Measurements from ENCODE around the gene COG3.

The COG3 gene

DNA sequence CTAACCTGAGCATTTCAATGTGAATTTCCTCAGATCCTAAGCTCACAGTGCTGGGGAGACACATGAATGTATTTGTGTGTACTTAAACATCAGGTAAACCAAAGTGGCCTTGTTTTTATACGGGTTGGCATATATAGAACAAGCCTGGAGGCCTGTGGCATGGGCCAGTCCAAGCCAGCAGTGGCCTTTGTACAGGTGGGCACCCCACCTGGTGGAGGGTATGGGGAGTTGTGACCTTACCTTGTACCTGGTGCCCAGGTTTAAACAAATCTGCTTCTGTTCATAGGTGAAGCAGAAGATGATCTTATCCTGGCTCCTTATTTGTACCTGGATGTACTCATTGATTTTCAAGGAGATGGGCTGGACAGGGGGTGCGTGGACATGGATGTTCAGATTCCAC is 79.8 kb downstream of the COG3 start:
- no peak for DNase-seq (ENCODE audit: low spot score)

DNA sequence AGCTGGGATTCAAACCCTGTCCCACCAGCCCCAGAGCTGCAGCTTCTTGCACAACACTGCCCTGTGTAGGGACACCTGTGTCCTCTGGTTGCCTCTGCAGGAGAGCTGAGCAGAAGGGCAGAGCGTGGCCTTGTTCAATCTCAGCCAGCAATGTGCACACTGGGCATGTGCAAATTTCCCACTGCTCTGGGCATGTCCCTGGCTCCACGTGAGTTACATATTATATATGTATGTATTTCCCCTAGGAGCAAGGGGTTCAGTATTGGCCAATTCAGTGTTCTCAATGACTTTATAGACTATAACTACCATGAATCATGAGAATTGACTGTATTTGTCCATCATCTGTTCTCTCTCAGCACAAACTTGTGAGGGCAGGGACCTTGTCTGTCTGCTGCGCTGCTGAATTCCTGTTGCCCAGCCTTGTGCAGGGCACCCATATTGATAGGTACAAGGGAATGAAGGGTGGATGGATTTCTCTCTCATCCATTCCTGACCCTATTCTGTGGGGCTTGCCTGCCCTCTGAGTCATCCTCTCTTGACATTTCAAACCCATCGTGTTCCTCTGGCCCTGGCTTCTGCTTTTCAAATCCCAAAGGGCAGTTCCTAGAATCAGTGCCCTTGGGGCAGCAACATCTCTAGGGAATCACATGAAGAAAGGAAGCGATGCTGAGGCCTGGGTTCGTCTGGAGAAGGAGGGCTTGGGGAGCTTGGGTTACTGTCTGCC is 81.1 kb downstream of the COG3 start:
- DNase-seq (ENCODE audit: low spot score), result no peak

GRCh38 chr13:45546410-45546765 is 81.6 kb downstream of the COG3 start:
- no peak for DNase-seq (ENCODE audit: low spot score)

- no peak for DNase-seq (ENCODE audit: low spot score)
Observed at GRCh38 chr13:45548281-45548680, 83.5 kb downstream of the COG3 start.

- no peak for DNase-seq (ENCODE audit: low spot score)
Observed at GRCh38 chr13:45554604-45555109, 89.9 kb downstream of the COG3 start.

GRCh38 chr13:45564133-45564776 is 99.5 kb downstream of the COG3 start:
- DNase-seq (ENCODE audit: low spot score), result no peak

DNA sequence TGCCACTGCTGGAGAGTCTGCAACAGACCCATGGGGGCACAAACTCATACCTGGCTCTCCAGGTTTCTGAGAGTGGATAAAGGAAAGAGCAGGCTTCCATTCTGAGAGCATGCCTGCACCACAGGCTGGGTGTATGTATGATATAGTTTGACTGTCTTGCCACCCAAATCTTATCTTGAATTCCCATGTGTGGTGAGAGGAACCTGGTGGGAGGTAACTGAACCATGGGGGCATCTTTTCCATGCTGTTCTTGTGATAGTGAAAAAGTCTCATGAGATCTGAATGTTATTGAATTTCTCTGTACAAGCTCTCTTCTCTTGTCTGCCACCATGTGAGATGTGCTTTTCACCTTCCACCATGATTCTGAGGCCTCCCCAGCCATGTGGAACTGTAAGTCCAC is 100.6 kb downstream of the COG3 start:
- DNase-seq (ENCODE audit: low spot score), result no peak

DNA sequence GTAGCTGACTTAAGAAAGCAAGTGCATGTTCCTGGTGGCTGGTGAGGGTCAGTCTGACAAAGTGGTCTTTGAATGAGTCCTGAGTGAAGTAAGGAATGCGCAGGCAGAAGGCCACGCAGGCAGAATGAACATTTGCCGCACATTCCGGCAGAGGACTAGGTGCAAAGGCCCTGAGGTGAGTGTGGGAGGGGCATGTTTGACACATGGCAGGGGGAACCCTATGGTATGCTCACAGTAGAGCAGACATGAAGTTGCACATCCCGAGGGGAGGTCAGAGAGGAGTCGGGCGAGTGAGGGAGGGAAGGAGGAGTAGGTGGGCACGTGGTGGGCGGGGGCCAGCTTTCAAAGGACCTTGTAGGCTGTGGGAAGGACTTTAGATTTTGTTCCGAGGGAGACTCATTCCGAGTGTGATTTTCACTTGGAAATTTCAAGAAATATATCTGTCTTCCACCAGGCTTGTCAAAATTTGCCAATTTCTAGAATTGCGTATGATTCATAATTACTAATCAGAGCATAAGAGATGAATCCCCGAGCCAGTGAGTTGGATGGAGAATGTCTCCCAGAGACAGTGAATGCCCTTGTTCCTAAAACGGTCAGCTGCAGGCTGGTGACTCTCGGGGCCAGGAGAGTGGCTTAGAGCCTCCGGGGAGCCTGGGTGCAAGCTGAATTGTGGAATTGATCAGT is 110.5 kb downstream of the COG3 start:
- DNase-seq (ENCODE audit: low spot score), result no peak

GRCh38 chr13:45575830-45576180 is 111.1 kb downstream of the COG3 start:
- DNase-seq (ENCODE audit: low spot score), result no peak

DNA sequence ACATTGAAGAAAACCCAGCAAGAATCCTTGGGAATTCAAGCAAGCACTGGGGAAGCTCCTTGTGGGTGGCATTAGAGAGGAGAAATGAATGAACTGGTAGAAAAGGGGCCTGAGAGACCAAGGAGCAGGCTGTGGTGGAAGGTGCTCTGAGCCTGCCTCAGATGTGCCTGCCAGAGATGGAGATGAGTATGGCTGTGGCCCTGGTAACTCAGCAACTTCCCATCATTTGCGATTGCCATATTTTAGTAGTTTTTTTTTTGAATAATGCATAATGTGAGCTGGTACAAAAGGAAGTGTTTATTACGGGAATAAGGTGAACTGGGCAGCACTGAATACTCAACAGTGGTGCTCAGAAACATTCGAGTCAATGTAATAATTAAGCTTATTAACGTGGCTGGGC is 111.7 kb downstream of the COG3 start:
- DNase-seq (ENCODE audit: low spot score), result no peak

DNA sequence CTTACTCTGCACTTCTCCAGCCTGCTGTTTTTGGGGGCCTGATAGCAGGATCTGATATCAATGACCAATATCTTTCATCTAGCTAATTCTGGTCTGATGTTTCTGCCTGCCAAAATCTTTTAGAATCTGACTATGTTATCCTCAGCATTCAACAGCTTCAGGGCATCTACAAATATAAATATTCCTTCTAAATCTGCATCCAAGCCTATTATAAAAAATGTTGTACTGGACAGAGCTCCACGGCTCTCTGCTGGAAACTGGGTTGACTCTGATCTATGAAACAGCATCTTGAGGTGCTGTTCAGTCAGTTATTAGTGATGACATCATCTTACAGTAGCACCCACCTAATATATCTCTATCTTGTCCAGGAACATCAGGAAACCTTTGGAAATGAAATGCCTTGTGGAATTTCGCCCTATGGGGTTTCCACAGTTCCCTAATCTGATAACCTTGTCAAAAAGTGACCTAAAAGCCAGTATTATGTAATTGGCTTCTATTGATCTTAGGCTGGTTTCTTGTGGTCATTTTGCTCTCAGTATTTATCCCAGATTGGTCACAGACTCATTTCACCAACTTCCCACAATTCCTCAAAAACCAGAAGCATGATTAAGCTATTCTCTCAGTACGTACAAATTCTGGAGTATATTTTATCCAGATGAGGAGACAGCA is 117.8 kb downstream of the COG3 start:
- DNase-seq (ENCODE audit: low spot score), result no peak

- no peak for DNase-seq (ENCODE audit: low spot score)
Observed at GRCh38 chr13:45584816-45585215, 120.1 kb downstream of the COG3 start.

Small RNA genes lying within 50 kb of the gene (small RNA-seq; reads per million reads assigned to genes)
- gene RNA5SP27 (0 reads per million in 2 experiments), gene TIMM9P3 (0 reads per million in 2 experiments)

Measured in SK-N-DZ (cell line).